SK-N-MC (cell line): ENCODE data around the gene P4HB.

ENCODE experiments used
- EZH2 ChIP-seq: fragments of 200-600 bp; sonication (generic); IDR thresholded peaks from one replicate; pipeline ENCODE4 v1.6.1; 2017; ENCODE audit warnings: antibody characterized with exemption
- POLR2AphosphoS5 ChIP-seq: IDR thresholded peaks from 2 replicates; pipeline ENCODE4 v1.6.1; 2012; ENCODE audit warnings: mild to moderate bottlenecking, low read depth, low read length, borderline replicate concordance

GRCh38 chr17:81903896-81904599 lies 43.7 kb upstream of the P4HB start:
- TF ChIP-seq POLR2AphosphoS5 (no peak), EZH2 (no peak)
